ENCODE measurements around the gene MPRIP.
"Not testable (repeated sequence)": the region's sequence is repeated elsewhere in the genome, so short reads cannot be mapped to it uniquely, and the experiment has no call there.

The MPRIP gene

GRCh38 chr17:17180141-17180603 lies 137.9 kb downstream of the MPRIP start:
- DNase-seq (ENCODE audit: extremely low read depth in 1 of 2, low read depth in 1 of 2) = no peak

- no peak for DNase-seq (ENCODE audit: extremely low read depth in 1 of 2, low read depth in 1 of 2)
Measured at GRCh38 chr17:17180741-17181525, 138.7 kb downstream of the MPRIP start.

GRCh38 chr17:17181666-17182597 lies 139.7 kb downstream of the MPRIP start:
- no peak for DNase-seq (ENCODE audit: extremely low read depth in 1 of 2, low read depth in 1 of 2)

DNA sequence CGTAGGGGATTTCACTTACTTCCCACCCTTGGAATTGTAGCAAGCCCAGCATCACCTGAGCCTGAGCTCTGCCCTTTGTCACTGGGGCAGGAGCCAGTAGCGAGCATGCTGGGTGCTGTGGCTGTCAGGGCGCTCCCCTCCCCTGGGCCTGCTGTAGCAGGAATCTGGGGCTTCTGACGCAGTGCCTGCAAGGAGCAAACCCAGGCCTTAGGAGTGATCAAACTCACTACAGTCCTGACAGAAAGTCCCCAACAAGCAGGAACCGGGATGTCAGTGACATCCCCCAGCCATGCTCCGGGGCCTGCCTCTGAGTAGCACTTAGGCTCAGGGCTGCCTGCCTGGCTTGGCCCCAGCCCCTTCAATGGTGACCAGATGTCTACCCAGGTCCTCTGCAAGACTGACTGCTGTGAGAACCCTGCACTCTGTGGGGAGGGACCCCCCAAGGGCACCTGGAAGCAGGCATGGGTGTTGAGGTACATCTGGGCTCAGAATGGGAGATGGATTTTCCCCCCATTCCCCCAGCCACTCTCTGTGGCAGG lies 140.4 kb downstream of the MPRIP start:
- no peak for DNase-seq (ENCODE audit: extremely low read depth in 1 of 2, low read depth in 1 of 2)

- DNase-seq (ENCODE audit: extremely low read depth in 1 of 2, low read depth in 1 of 2) = no peak
Measured at GRCh38 chr17:17183744-17184143, 141.5 kb downstream of the MPRIP start.

DNA sequence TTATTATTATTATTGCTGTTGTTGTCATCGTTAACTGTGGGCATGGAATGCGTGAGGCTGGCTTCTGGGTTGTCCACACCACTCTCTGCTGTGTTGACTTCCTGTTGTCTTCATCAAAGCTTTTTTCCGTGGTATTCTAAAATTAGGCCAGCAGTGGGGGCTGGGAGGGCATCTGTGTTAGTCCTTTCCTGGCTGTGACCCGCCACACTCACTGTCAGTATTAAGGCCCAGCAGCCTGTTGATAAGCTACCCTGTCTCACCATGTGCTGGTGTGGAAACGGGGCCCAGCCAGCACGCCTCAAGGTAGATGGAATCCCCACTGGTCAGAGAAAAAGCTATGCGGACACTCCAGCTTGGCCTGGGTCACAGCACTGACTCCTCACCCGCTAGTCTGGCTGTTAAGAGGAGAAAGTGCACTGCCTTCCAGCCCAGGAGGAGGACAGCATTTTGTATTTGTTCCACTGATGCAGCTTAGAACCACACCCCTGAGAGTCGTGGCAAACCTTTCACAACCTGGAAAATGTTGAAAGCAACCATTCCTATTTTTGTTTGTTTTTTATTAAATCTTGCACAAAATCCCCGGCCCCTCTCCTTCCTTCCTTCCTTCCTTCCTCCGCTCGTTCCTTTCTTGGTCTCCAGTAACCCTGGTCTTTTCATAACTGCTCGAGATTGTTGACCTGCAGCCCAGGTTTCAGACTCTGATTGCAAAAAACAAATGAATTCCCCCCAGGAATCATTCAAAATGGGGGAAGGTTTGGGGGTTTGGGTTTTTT lies 142.9 kb downstream of the MPRIP start:
- not testable (repeated sequence) for DNase-seq (ENCODE audit: extremely low read depth in 1 of 2, low read depth in 1 of 2)

- no peak for DNase-seq (ENCODE audit: extremely low read depth in 1 of 2, low read depth in 1 of 2)
Measured at GRCh38 chr17:17186051-17186450, 143.8 kb downstream of the MPRIP start.

DNA sequence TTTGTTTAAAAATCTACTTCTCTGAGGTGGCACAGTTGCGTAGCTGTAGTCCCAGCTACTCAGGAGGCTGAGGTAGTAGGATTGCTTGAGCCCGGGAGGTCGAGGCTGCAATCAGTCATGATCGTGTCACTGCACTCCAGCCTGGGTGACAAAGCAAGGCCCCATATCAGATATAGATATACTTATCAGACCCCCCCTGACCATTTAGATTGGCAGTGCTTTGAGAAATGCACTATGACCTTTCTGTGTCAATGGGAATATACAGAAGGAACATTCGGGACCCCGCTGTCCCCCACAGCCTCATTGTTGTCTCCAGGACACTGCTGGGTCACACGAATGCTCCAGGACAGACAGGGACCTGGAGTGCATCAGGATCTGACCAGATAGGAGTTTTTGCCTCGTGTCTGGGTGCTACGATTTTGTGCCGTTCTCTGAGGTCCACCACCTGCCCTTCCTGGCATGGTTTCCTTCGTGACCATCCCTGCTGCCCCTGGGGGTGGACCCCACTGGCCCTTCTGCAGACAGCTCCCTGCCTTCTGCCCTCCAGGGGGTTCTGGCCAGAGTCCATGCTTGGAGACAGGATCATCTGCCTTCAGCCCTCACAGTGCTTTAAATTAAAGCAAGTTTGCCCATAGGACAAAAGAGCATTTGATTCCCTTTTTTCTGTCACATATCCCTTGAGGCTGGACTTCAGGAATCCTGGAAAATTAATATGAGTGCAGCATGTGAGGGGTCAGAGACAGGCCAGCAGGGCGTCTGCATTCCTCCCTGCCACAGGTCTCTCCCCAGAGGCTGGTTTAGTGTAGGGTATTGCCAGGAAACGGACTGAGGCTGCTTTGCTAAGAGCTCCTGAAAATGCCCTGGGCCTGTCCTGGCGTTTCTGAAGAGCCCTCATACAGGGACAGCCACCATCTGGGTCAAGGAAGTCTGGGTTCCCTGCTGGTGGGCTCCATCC lies 144.6 kb downstream of the MPRIP start:
- DNase-seq (ENCODE audit: extremely low read depth in 1 of 2, low read depth in 1 of 2) = no peak

- DNase-seq (ENCODE audit: extremely low read depth in 1 of 2, low read depth in 1 of 2) = no peak
Measured at GRCh38 chr17:17188586-17188985, 146.3 kb downstream of the MPRIP start.

- DNase-seq (ENCODE audit: extremely low read depth in 1 of 2, low read depth in 1 of 2) = no peak
Measured at GRCh38 chr17:17189559-17189958, 147.3 kb downstream of the MPRIP start.

DNA sequence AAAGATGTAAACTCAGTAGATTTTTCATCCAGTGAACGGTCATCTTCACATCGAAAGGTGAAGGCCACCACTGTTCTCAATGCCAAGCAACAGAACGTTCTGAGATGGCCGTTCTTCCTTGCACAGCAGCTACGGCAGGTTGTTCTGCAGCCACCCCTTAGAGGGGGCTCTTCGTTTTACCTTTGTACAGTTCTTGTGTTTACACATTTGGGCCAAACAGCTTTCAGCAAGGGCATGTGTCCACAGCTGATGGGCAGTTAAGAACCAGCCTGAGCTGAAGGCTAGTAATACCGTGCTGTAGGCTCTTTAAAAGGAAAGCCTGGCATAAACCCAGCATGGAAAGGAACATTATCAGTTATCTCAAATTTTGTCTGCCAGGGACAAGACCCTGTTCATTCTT lies 147.9 kb downstream of the MPRIP start:
- DNase-seq (ENCODE audit: extremely low read depth in 1 of 2, low read depth in 1 of 2) = no peak

DNA sequence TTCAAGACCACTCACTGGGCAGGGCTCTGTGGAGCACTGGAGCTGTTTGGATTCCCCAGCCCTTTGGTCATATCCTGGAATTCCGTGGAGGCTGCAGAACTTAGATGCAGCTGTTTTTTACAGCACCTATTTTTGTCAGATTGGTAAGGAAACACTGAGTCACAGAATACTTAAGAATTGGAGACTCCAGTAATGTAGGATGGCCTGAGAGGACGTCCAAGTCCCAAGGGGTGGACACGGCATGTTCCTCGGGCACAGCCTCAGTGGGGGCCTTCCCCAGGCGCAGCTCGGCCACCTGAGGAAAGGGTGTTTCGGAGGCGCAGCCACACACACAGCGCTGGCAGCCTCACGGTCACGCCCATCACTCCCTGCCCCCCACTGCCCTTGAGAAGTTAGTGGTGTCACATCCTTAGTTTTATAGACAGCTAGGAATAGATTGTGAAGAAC lies 149.1 kb downstream of the MPRIP start:
- no peak for DNase-seq (ENCODE audit: extremely low read depth in 1 of 2, low read depth in 1 of 2)

- DNase-seq (ENCODE audit: extremely low read depth in 1 of 2, low read depth in 1 of 2) = no peak
Measured at GRCh38 chr17:17191961-17192381, 149.7 kb downstream of the MPRIP start.

DNA sequence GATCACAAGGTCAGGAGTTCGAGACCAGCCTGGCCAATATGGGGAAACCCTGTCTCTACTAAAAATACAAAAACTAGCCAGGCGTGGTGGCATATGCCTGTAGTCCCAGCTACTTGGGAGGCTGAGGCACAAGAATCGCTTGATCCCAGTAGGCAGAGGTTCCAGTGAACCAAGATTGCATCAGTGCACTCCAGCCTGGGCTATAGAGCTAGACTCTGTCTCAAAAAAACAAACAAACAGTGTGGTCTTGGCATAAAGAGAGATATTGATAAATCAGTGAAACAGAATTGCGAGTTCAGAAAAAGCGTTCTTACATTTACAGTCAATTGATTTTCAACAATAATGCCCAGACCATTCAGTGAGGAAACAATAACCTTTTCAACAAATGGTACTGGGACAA lies 153.2 kb downstream of the MPRIP start:
- DNase-seq (ENCODE audit: extremely low read depth in 1 of 2, low read depth in 1 of 2) = not testable (repeated sequence)

DNA sequence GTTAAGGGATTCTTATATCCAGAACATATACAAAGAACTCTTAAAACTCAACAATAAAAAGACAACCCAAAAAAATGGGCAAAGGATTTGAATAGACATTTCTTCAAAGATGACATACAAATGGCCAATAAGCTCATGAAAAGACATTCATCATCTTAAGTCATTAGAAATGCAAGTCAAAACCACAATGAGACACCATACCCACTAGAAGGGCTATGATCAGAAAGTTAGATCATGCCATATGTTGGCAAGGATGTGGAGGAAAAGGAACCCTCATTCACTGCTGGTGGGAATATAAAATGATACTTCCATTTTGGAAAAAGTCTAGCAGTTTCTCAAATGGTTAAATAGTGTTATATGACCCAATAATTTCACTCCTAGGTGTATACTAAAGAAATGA lies 154.5 kb downstream of the MPRIP start:
- DNase-seq (ENCODE audit: extremely low read depth in 1 of 2, low read depth in 1 of 2) = no peak

GRCh38 chr17:17198281-17198680 lies 156.0 kb downstream of the MPRIP start:
- no peak for DNase-seq (ENCODE audit: extremely low read depth in 1 of 2, low read depth in 1 of 2)

- no peak for DNase-seq (ENCODE audit: extremely low read depth in 1 of 2, low read depth in 1 of 2)
Measured at GRCh38 chr17:17200311-17200710, 158.1 kb downstream of the MPRIP start.

GRCh38 chr17:17200831-17201230 lies 158.6 kb downstream of the MPRIP start:
- DNase-seq (ENCODE audit: extremely low read depth in 1 of 2, low read depth in 1 of 2) = no peak

DNA sequence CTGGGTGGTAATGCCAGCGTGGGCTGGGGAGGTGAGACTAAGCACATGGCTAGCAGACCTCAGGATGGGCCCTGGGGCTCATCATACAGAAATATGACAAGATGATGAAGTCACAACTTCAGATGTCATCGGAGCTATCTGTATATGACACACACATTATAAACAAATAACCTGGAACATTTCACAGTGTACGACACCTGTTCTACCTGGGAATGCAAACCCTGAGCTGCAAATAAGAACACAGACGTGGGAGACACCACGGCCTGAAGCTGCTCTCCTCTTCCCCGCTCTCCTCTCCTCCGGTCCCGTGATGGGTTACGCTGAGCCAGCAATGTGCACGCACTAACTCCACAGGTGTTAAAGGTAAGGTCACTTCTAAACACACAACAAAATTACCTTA lies 159.0 kb downstream of the MPRIP start:
- DNase-seq (ENCODE audit: extremely low read depth in 1 of 2, low read depth in 1 of 2) = no peak

- no peak for DNase-seq (ENCODE audit: extremely low read depth in 1 of 2, low read depth in 1 of 2)
Measured at GRCh38 chr17:17201907-17202306, 159.7 kb downstream of the MPRIP start.

Measured in activated CD8-positive, alpha-beta memory T cell treated with anti-CD3 and anti-CD28 coated beads for 1 hour (primary cell).